ENCODE data around the gene CHD6.

DNA sequence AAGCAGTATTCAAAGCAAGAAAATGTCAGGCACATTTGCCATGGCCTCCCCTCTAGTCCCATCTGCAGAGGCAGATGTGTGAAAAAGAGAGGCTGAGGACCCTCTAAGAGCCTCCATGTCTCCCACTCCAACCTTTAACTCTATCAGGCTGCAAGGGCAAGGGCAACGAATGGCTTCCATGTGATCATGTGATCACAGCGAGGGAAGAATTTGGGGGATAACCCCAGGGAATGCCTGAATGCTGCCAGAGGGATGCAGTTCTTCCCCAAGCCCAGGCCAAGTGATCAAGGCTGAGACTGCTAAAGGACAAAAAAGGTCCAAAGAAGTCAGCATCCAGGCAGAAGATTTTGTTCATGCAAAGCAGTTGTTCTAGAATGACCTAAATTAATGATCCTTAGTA is 4.9 kb downstream of the CHD6 start:
- TF ChIP-seq, protein P1, sequence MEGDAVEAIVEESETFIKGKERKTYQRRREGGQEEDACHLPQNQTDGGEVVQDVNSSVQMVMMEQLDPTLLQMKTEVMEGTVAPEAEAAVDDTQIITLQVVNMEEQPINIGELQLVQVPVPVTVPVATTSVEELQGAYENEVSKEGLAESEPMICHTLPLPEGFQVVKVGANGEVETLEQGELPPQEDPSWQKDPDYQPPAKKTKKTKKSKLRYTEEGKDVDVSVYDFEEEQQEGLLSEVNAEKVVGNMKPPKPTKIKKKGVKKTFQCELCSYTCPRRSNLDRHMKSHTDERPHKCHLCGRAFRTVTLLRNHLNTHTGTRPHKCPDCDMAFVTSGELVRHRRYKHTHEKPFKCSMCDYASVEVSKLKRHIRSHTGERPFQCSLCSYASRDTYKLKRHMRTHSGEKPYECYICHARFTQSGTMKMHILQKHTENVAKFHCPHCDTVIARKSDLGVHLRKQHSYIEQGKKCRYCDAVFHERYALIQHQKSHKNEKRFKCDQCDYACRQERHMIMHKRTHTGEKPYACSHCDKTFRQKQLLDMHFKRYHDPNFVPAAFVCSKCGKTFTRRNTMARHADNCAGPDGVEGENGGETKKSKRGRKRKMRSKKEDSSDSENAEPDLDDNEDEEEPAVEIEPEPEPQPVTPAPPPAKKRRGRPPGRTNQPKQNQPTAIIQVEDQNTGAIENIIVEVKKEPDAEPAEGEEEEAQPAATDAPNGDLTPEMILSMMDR (conservative IDR thresholded peaks at IDR 0.05; ENCODE audit: low read length) = no peak
- TF ChIP-seq EZH2phosphoT487 (IDR thresholded peaks at IDR 0.05; ENCODE audit: borderline replicate concordance, low read depth, low read length) = no peak

All from OCI-LY7 (cell line).